Mononuclear cell (primary cell): ENCODE results near the gene APLP2. TPM values are rescaled to one million over a fixed set of nuclear protein-coding genes. Genes with fewer than 3 reads are reported as not detected.
"Not testable (repeated sequence)": the region's sequence is repeated elsewhere in the genome, so short reads cannot be mapped to it uniquely, and the experiment has no call there.

ENCODE experiments used
- H3K27me3 ChIP-seq: 2 replicates; pipeline ENCODE4 v1.6.0; 2011; ENCODE audit warnings: low read length, control low read depth; ENCODE audit not compliant: insufficient read depth
- H3K4me1 ChIP-seq: 2 replicates; pipeline ENCODE4 v1.5.1; 2011; ENCODE audit warnings: mild to moderate bottlenecking, low read length, control low read depth; ENCODE audit not compliant: insufficient read depth
- H3K4me3 ChIP-seq: 2 replicates; pipeline ENCODE4 v1.5.1; 2011; ENCODE audit warnings: mild to moderate bottlenecking, low read length, moderate library complexity
- H3K9me3 ChIP-seq: 2 replicates; pipeline ENCODE4 v1.5.1; 2011; ENCODE audit warnings: low read depth, mild to moderate bottlenecking, control low read depth, low read length
- total RNA-seq: library from RNA; depleted of rRNA; stranded (reverse); fragments of >200 nt; gene quantifications from one replicate; pipeline ENCODE4 v1.2.3, GENCODE V29; 2012

Gene APLP2
- total RNA-seq, result 316 TPM

GRCh38 chr11:130069659-130070108 lies at the start of gene APLP2:
Gene APLP2, plus strand, starts transcription at chr11:130069894. Its CDS starts 84 bp downstream, at chr11:130069978.
- H3K4me3 ChIP-seq, result peak within 1 kb of the TSS; percentile 78
- H3K9me3 ChIP-seq, result no peaks in the 10 kb centered on the region
- no peaks in the 10 kb centered on the region for H3K27me3 ChIP-seq
- peaks cover 41% of the 10 kb centered on the region for H3K4me1 ChIP-seq

- no peaks in the 10 kb centered on the region for H3K27me3 ChIP-seq
- H3K4me1 ChIP-seq, result no peaks in the 10 kb centered on the region
- H3K9me3 ChIP-seq, result no peaks in the 10 kb centered on the region
- no peak overlapping the region for H3K4me3 ChIP-seq
These were observed 49.4 kb upstream of the APLP2 start for GRCh38 chr11:130020323-130020722.

GRCh38 chr11:130021606-130022005 lies 48.1 kb upstream of the APLP2 start:
- H3K4me1 ChIP-seq, H3K9me3 ChIP-seq, H3K27me3 ChIP-seq, H3K4me3 ChIP-seq: not testable (repeated sequence)

- no peaks in the 10 kb centered on the region for H3K9me3 ChIP-seq
- H3K27me3 ChIP-seq, result no peaks in the 10 kb centered on the region
- H3K4me3 ChIP-seq, result no peak overlapping the region
- no peaks in the 10 kb centered on the region for H3K4me1 ChIP-seq
These were observed 46.9 kb upstream of the APLP2 start for GRCh38 chr11:130022799-130023198.

- H3K9me3 ChIP-seq, result no peaks in the 10 kb centered on the region
- H3K27me3 ChIP-seq, result no peaks in the 10 kb centered on the region
- H3K4me3 ChIP-seq, result no peak overlapping the region
- no peaks in the 10 kb centered on the region for H3K4me1 ChIP-seq
These were observed 46.5 kb upstream of the APLP2 start for GRCh38 chr11:130023204-130023603.

GRCh38 chr11:130024361-130024760 lies 45.3 kb upstream of the APLP2 start:
- Histone ChIP-seq H3K4me3 (no peak overlapping the region), H3K9me3 (no peaks in the 10 kb centered on the region), H3K4me1 (no peaks in the 10 kb centered on the region), H3K27me3 (no peaks in the 10 kb centered on the region)

- Histone ChIP-seq H3K4me1 (no peaks in the 10 kb centered on the region), H3K4me3 (no peak overlapping the region), H3K9me3 (no peaks in the 10 kb centered on the region), H3K27me3 (no peaks in the 10 kb centered on the region)
These were observed 44.3 kb upstream of the APLP2 start for GRCh38 chr11:130025371-130025770.

- H3K9me3 ChIP-seq, result no peaks in the 10 kb centered on the region
- no peak overlapping the region for H3K4me3 ChIP-seq
- H3K27me3 ChIP-seq, result no peaks in the 10 kb centered on the region
- H3K4me1 ChIP-seq, result no peaks in the 10 kb centered on the region
These were observed 40.6 kb upstream of the APLP2 start for GRCh38 chr11:130029137-130029536.

- Histone ChIP-seq H3K4me3 (no peak overlapping the region), H3K9me3 (no peaks in the 10 kb centered on the region), H3K27me3 (no peaks in the 10 kb centered on the region), H3K4me1 (no peaks in the 10 kb centered on the region)
These were observed 38.6 kb upstream of the APLP2 start for GRCh38 chr11:130031056-130031455.

GRCh38 chr11:130031945-130032344 lies 37.7 kb upstream of the APLP2 start:
- no peak overlapping the region for H3K4me3 ChIP-seq
- H3K4me1 ChIP-seq, result no peaks in the 10 kb centered on the region
- H3K27me3 ChIP-seq, result no peaks in the 10 kb centered on the region
- no peaks in the 10 kb centered on the region for H3K9me3 ChIP-seq

- Histone ChIP-seq H3K27me3 (no peaks in the 10 kb centered on the region), H3K4me3 (no peak overlapping the region), H3K9me3 (no peaks in the 10 kb centered on the region), H3K4me1 (no peaks in the 10 kb centered on the region)
These were observed 36.8 kb upstream of the APLP2 start for GRCh38 chr11:130032931-130033330.

GRCh38 chr11:130034236-130034635 lies 35.5 kb upstream of the APLP2 start:
- no peaks in the 10 kb centered on the region for H3K9me3 ChIP-seq
- H3K27me3 ChIP-seq, result no peaks in the 10 kb centered on the region
- no peak overlapping the region for H3K4me3 ChIP-seq
- H3K4me1 ChIP-seq, result no peaks in the 10 kb centered on the region

- no peak overlapping the region for H3K4me3 ChIP-seq
- H3K9me3 ChIP-seq, result no peaks in the 10 kb centered on the region
- H3K27me3 ChIP-seq, result no peaks in the 10 kb centered on the region
- peaks cover 4% of the 10 kb centered on the region for H3K4me1 ChIP-seq
These were observed 32.6 kb upstream of the APLP2 start for GRCh38 chr11:130037058-130037457.

GRCh38 chr11:130037881-130038585 lies 31.7 kb upstream of the APLP2 start:
- Histone ChIP-seq H3K4me1 (peaks cover 14% of the 10 kb centered on the region), H3K27me3 (no peaks in the 10 kb centered on the region), H3K9me3 (no peaks in the 10 kb centered on the region), H3K4me3 (no peak overlapping the region)

- Histone ChIP-seq H3K9me3 (no peaks in the 10 kb centered on the region), H3K4me3 (no peak overlapping the region), H3K27me3 (no peaks in the 10 kb centered on the region), H3K4me1 (peaks cover 26% of the 10 kb centered on the region)
These were observed 29.3 kb upstream of the APLP2 start for GRCh38 chr11:130040281-130040940.

GRCh38 chr11:130042093-130042591 lies 27.6 kb upstream of the APLP2 start:
- no peak overlapping the region for H3K4me3 ChIP-seq

More at GRCh38 chr11:130042093-130042591, 27.6 kb upstream of the APLP2 start:
- H3K27me3 ChIP-seq, result no peaks in the 10 kb centered on the region
- no peaks in the 10 kb centered on the region for H3K9me3 ChIP-seq
- peaks cover 27% of the 10 kb centered on the region for H3K4me1 ChIP-seq
